Activated naive CD8-positive, alpha-beta T cell treated with anti-CD3 and anti-CD28 coated beads for 36 hours (primary cell): ENCODE results near the gene PLCXD3. TPM values are rescaled to one million over a fixed set of nuclear protein-coding genes. Genes with fewer than 3 reads are reported as not detected.
"Not testable (repeated sequence)": the region's sequence is repeated elsewhere in the genome, so short reads cannot be mapped to it uniquely, and the experiment has no call there.

Experiments used
- DNase-seq: peaks from one replicate; pipeline ENCODE4 v3.0.0; 2021
- H3K27ac Mint-ChIP-seq: one replicate; pipeline ENCODE4 v1.8.0; 2022; ENCODE audit warnings: mild to moderate bottlenecking, moderate library complexity, mixed read lengths
- H3K27me3 Mint-ChIP-seq: one replicate; pipeline ENCODE4 v1.8.0; 2022; ENCODE audit warnings: mild to moderate bottlenecking, mixed read lengths
- H3K36me3 Mint-ChIP-seq: one replicate; pipeline ENCODE4 v1.8.0; 2021; ENCODE audit warnings: mild to moderate bottlenecking, mixed read lengths
- H3K4me1 Mint-ChIP-seq: one replicate; pipeline ENCODE4 v1.8.0; 2021; ENCODE audit warnings: mixed read lengths
- H3K4me3 Mint-ChIP-seq: one replicate; pipeline ENCODE4 v1.8.0; 2022; ENCODE audit warnings: mild to moderate bottlenecking, moderate library complexity, mixed read lengths
- H3K9me3 Mint-ChIP-seq: one replicate; pipeline ENCODE4 v1.8.0; 2022; ENCODE audit warnings: mixed read lengths
- total RNA-seq, 2 experiments: library from RNA; stranded (reverse); gene quantifications; one replicate each; pipeline ENCODE4 v1.2.3, GENCODE V29; 2021

The PLCXD3 gene
- total RNA-seq, 2 experiments from 2014 or later, result not detected

DNA sequence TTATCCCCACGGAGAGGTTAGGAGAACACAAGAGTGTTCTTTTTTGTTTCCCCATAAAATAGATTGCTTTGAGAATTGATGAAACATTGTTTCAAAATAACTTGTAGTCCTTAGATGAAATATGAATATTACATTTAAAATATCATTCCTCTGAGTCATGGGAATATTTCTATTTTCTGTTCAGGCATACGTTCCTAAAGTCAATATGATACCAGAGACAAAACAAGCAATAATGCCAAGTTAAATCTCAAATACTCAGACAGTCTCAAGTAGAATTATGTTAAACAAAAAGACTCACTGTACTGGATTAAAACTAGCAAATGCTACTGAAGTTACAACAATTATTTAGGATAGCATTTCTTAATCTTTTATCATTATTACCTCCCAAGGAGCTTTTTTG lies 185.3 kb downstream of the PLCXD3 start:
- DNase-seq, result no peak
- Mint-ChIP-seq H3K4me3 (no peak overlapping the region), H3K9me3 (no peaks in the 10 kb centered on the region), H3K4me1 (no peaks in the 10 kb centered on the region), H3K27me3 (no peaks in the 10 kb centered on the region), H3K27ac (no peak overlapping the region), H3K36me3 (no peaks in the 10 kb centered on the region)

GRCh38 chr5:41322826-41323225 lies 187.6 kb downstream of the PLCXD3 start:
- H3K9me3 Mint-ChIP-seq, DNase-seq, H3K27ac Mint-ChIP-seq, H3K27me3 Mint-ChIP-seq, H3K4me3 Mint-ChIP-seq, H3K4me1 Mint-ChIP-seq, H3K36me3 Mint-ChIP-seq: not testable (repeated sequence)

GRCh38 chr5:41312478-41313060 lies 197.8 kb downstream of the PLCXD3 start:
- no peaks in the 10 kb centered on the region for H3K36me3 Mint-ChIP-seq
- H3K4me1 Mint-ChIP-seq, result no peaks in the 10 kb centered on the region

GRCh38 chr5:41312066-41312465 lies 198.3 kb downstream of the PLCXD3 start:
- Mint-ChIP-seq H3K36me3 (no peaks in the 10 kb centered on the region), H3K27ac (no peak overlapping the region), H3K9me3 (peaks cover 1% of the 10 kb centered on the region), H3K27me3 (no peaks in the 10 kb centered on the region), H3K4me1 (no peaks in the 10 kb centered on the region), H3K4me3 (no peak overlapping the region)
- DNase-seq, result no peak

More at GRCh38 chr5:41312478-41313060, 197.8 kb downstream of the PLCXD3 start:
- Mint-ChIP-seq H3K9me3 (peaks cover 1% of the 10 kb centered on the region), H3K27me3 (no peaks in the 10 kb centered on the region), H3K4me3 (no peak overlapping the region), H3K27ac (no peak overlapping the region)
- no peak for DNase-seq

DNA sequence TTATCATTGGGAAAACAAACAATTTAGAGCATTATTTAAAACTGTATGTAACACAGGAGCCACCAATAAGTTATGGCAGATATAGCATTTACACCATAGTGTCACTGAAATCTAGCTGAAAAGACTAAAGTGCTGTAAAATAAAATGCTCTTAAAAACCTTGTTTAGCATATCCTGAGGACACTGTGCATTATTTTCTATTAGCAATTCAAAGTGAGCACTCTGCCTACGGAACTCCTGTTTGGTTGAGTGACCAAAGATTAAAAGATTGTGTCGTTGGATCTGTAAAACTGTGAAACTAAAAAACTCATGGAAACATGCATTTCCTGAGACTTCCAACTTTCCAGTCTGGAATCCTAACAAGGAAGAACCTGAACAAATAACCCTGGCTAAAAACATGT lies 201.1 kb downstream of the PLCXD3 start:
- Mint-ChIP-seq H3K27me3 (no peaks in the 10 kb centered on the region), H3K9me3 (peaks cover 1% of the 10 kb centered on the region), H3K4me3 (no peak overlapping the region), H3K27ac (no peak overlapping the region), H3K4me1 (no peaks in the 10 kb centered on the region), H3K36me3 (no peaks in the 10 kb centered on the region)
- DNase-seq, result no peak

DNA sequence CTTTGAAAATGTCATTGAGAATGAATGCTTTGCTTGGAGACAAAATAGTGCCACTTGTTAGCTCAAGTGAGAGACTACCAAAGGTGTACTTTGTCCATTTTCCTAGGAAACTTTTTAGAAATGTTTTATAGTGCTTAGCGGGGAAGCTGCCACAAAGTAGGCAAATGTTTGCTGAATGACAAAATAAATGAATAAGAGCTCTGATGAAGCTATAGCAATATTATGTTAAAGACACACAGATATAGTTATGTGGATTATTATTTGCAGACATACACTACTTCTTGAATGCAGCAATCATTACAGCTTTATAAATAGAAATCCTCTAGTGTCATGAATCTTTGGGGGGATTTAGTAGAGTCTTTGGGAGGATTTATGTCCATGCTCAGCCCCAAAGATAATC lies 204.4 kb downstream of the PLCXD3 start:
- Mint-ChIP-seq H3K4me1 (no peaks in the 10 kb centered on the region), H3K4me3 (no peak overlapping the region), H3K36me3 (no peaks in the 10 kb centered on the region), H3K27ac (no peak overlapping the region), H3K9me3 (peaks cover 1% of the 10 kb centered on the region), H3K27me3 (no peaks in the 10 kb centered on the region)
- no peak for DNase-seq

DNA sequence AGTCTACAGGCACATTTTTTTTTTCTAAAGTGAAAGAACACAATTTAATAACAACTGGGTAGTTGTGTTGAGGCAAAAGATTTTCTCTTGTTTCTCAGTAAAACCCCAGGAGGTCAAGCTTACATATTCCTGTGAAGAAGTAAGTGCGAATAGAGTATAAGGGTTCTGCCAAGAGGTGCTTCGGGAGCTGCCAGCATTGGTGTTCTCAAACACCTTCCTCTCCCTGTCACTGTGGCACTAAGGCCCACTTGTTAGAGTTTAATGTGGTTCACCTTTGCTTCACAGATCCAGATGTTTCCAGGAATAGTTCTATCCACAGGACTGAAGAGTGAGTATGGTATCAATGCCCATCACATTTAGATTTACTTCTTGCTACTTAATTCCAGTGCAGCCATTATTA lies 205.3 kb downstream of the PLCXD3 start:
- H3K4me3 Mint-ChIP-seq, result no peak overlapping the region
- DNase-seq, result no peak
- H3K4me1 Mint-ChIP-seq, result no peaks in the 10 kb centered on the region
- no peak overlapping the region for H3K27ac Mint-ChIP-seq
- H3K9me3 Mint-ChIP-seq, result peaks cover 1% of the 10 kb centered on the region
- H3K27me3 Mint-ChIP-seq, result no peaks in the 10 kb centered on the region
- no peaks in the 10 kb centered on the region for H3K36me3 Mint-ChIP-seq

- H3K27me3 Mint-ChIP-seq, result no peaks in the 10 kb centered on the region
- no peaks in the 10 kb centered on the region for H3K4me1 Mint-ChIP-seq
- DNase-seq, result no peak
Measured at GRCh38 chr5:41296066-41296465, 214.3 kb downstream of the PLCXD3 start.

GRCh38 chr5:41291323-41291722 lies 219.1 kb downstream of the PLCXD3 start:
- Mint-ChIP-seq H3K27ac (no peak overlapping the region), H3K9me3 (peaks cover 2% of the 10 kb centered on the region), H3K4me3 (no peak overlapping the region), H3K36me3 (no peaks in the 10 kb centered on the region), H3K4me1 (no peaks in the 10 kb centered on the region), H3K27me3 (no peaks in the 10 kb centered on the region)
- DNase-seq, result no peak

More at GRCh38 chr5:41296066-41296465, 214.3 kb downstream of the PLCXD3 start:
- Mint-ChIP-seq H3K9me3 (no peaks in the 10 kb centered on the region), H3K36me3 (no peaks in the 10 kb centered on the region), H3K27ac (no peak overlapping the region), H3K4me3 (no peak overlapping the region)

GRCh38 chr5:41290810-41291209 lies 219.6 kb downstream of the PLCXD3 start:
- Mint-ChIP-seq H3K4me1 (no peaks in the 10 kb centered on the region), H3K4me3 (no peak overlapping the region), H3K27ac (no peak overlapping the region), H3K27me3 (no peaks in the 10 kb centered on the region), H3K36me3 (no peaks in the 10 kb centered on the region), H3K9me3 (peaks cover 2% of the 10 kb centered on the region)
- no peak for DNase-seq

DNA sequence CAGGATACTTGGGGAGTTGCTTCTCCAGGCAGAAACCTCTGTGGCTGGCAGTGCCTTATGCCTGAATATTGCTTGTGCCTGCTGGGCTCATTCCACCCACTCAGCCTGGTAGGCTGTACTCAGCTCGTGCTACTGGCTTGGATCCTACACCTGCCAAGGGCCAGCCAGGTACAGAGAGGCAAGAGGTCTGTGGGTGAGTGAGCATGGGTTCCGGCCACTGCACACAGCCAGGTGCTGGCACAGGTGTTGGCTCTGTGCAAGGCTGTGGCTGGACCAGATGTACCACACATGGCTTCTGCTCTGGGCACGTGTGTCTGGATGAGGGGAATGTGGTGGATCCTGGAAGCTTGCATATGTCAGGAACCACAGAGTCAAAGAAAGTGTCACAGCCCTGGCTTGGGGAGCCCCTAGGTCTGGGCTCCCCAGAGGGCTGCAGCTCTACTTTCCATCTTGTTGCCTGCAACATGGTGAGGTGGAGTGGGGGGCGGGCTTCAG lies 220.4 kb downstream of the PLCXD3 start:
- no peak overlapping the region for H3K4me3 Mint-ChIP-seq
- H3K27ac Mint-ChIP-seq, result no peak overlapping the region
- no peak for DNase-seq
- H3K36me3 Mint-ChIP-seq, result no peaks in the 10 kb centered on the region
- H3K9me3 Mint-ChIP-seq, result peaks cover 2% of the 10 kb centered on the region
- H3K4me1 Mint-ChIP-seq, result no peaks in the 10 kb centered on the region
- H3K27me3 Mint-ChIP-seq, result no peaks in the 10 kb centered on the region

GRCh38 chr5:41286696-41287095 lies 223.7 kb downstream of the PLCXD3 start:
- peaks cover 6% of the 10 kb centered on the region for H3K27me3 Mint-ChIP-seq
- no peaks in the 10 kb centered on the region for H3K36me3 Mint-ChIP-seq
- no peak for DNase-seq
- peaks cover 2% of the 10 kb centered on the region for H3K9me3 Mint-ChIP-seq
- no peak overlapping the region for H3K4me3 Mint-ChIP-seq
- no peaks in the 10 kb centered on the region for H3K4me1 Mint-ChIP-seq
- H3K27ac Mint-ChIP-seq, result no peak overlapping the region

GRCh38 chr5:41286165-41286564 lies 224.2 kb downstream of the PLCXD3 start:
- Mint-ChIP-seq H3K9me3 (peaks cover 2% of the 10 kb centered on the region), H3K4me3 (no peak overlapping the region), H3K27me3 (peaks cover 8% of the 10 kb centered on the region), H3K27ac (no peak overlapping the region), H3K36me3 (no peaks in the 10 kb centered on the region), H3K4me1 (peaks cover 1% of the 10 kb centered on the region)
- no peak for DNase-seq

- Mint-ChIP-seq H3K4me1 (peaks cover 3% of the 10 kb centered on the region), H3K27ac (no peak overlapping the region)
Measured at GRCh38 chr5:41284938-41285337, 225.5 kb downstream of the PLCXD3 start.

DNA sequence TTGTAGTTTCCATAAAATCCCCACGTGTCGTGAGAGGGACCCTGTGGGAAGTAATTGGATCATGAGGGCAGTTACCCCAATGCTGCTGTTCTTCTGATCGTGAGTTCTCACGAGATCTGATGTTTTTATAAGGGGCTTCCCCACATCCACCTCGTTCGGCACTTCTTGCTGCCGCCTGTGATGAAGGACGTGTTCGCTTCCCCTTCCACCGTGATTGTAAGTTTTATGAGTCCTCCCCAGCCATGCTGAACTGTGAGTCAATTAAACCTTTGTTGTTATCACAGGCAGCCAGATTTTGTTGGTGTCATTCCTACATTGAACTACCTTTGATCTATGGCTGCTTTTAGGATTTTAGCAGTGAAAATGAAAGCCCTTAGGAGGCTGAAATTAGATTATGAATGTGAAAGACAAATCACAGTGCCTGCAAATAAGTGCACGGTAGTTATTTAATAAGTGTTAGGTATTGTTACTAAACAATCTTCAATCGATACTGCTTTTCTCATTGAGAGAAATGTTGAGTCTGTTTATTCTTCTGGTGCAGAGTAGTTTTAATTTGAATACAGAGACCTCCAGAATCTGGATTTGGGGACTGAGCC lies 229.1 kb downstream of the PLCXD3 start:
- Mint-ChIP-seq H3K27me3 (peaks cover 8% of the 10 kb centered on the region), H3K4me1 (peaks cover 3% of the 10 kb centered on the region), H3K9me3 (no peaks in the 10 kb centered on the region), H3K36me3 (no peaks in the 10 kb centered on the region), H3K4me3 (no peak overlapping the region), H3K27ac (no peak overlapping the region)
- DNase-seq, result no peak

More at GRCh38 chr5:41284938-41285337, 225.5 kb downstream of the PLCXD3 start:
- Mint-ChIP-seq H3K9me3 (peaks cover 2% of the 10 kb centered on the region), H3K27me3 (peaks cover 8% of the 10 kb centered on the region), H3K36me3 (no peaks in the 10 kb centered on the region), H3K4me3 (no peak overlapping the region)
- DNase-seq, result no peak

DNA sequence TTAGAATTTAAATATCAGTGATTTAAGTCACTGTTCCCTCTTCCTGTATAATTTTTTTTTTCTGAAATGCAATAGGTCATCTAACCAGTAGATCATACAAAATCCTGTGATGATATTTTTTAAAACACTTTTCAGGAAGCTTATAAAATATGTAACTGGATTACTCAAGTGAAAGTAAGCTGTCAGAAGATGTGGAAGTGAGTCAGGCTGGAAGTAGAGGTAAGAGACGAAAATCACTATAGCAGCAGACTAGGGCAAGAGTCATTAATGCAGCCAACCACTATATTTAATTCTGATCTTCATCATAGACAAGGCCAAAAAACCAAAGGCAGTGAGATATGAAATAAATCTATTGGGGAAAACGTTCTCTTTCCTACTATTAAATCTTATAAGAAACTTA lies 231.4 kb downstream of the PLCXD3 start:
- Mint-ChIP-seq H3K4me3 (no peak overlapping the region), H3K36me3 (no peaks in the 10 kb centered on the region), H3K27ac (no peak overlapping the region), H3K4me1 (peaks cover 3% of the 10 kb centered on the region), H3K9me3 (no peaks in the 10 kb centered on the region), H3K27me3 (peaks cover 8% of the 10 kb centered on the region)
- no peak for DNase-seq
